Mesenteric fat pad (tissue), 1 donor: Measurements from ENCODE around the gene SAMD1. TPM values are rescaled to one million over a fixed set of nuclear protein-coding genes. Genes with fewer than 3 reads are reported as not detected.
A peak's percentile ranks its signal among the peaks of the same experiment; 100 is the strongest.

Experiments used
- DNase-seq: peaks from one replicate; pipeline ENCODE4 v3.0.0-alpha.2; 2020; ENCODE audit warnings: low spot score
- total RNA-seq: library from RNA; stranded (reverse); fragmentation: NEBNext Ultra II Directional; extraction: Animal tissue kit (Norgen Biotek cat#: 25700); gene quantifications from one replicate; pipeline ENCODE4 v1.2.1, GENCODE V29; 2021
- donor health status: DM: yes; HTN: yes; CAD: no.

The SAMD1 gene
- total RNA-seq, 1 donor from 2014 or later, result 32.3 TPM

DNA sequence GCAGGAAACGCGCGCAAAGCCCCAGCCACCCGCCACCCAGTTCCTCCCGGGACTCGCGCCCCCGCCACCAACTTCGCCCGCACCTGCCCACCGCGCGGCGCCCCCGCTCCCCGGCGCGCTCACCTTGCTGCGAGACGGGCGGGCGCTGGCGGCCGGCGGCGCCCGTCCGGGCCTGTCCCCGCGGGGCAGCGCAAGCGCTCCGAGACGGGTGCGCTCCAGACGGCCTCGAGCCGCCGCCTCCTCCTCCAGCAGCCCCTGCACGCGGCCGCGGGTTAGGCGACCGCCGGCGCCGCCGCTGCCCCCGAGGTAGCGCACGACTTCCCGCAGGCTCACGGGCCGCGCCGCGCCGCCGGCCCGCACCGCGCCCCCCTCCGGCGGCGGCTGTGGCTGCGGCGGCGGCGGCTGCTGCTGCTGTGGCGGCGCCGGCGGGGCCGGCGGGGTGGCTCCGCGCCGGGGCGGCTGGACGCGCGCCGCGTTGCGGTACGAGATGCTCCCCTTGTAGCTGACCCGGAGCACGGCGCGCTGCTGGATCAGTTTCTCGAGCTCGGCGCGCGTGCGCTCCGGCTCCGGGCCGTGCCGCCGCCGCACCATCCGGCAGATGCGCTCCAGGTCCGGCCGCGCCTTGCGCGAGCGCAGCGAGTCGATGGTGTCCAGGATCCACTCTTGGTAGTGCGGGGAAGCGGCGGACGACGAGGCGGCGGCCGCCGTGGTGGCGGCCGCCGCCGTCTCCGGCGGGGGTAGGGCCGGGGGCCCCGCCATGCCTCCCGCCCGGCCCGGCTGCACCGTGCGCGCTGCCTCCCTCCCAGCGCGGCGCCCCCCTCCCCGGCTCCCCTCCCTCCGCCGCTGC lies 666 bp downstream of the SAMD1 start:
- DNase-seq, result no peak

- DNase-seq, result no peak
These were observed 1.2 kb downstream of the SAMD1 start for GRCh38 chr19:14089412-14089661.

GRCh38 chr19:14088634-14089411 lies 1.7 kb downstream of the SAMD1 start:
- no peak for DNase-seq

- no peak for DNase-seq
These were observed 4.5 kb downstream of the SAMD1 start for GRCh38 chr19:14086098-14086497.

DNA sequence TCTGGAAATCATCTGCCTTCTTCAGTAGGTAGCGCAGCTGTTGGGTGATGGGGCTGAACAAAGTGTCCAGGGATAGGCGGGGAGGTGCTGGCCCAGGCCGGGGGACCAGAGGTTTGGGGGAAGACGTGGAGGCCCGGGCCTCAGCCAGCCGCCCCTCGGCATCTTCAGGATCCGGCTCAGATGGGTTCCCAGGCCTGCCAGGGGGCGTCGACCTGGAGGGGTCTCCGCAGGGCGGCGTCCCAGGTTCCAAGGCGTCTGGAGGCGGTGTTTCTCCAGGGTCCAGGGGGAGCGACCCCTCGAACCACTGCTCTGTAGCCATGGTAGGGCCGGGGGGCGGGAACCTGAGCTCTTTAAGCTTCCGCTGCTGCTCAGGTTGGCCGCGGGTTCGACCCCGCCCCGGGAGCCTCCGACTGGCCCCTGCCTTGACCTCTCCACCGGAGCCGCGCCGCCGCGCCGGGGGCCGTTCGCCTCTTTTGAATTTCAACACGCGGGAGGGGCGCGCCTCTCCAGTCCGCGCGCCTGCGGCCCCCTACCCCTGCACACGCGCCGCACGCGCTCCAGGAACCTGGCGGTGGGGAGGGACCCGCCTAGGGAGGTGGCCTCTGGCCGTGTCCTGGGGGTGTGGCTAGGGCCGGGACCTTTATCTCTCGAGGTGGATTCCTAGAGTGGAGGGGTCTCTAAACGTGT lies 5.1 kb downstream of the SAMD1 start, which contains the start of gene C19orf67:
Gene C19orf67, minus strand, starts transcription at position 475 of the 687 bp plus-strand sequence. Its CDS starts 156 bp downstream, at position 319.
- DNase-seq, result no peak

GRCh38 chr19:14082675-14082960 lies 7.9 kb downstream of the SAMD1 start:
- DNase-seq, result no peak

DNA sequence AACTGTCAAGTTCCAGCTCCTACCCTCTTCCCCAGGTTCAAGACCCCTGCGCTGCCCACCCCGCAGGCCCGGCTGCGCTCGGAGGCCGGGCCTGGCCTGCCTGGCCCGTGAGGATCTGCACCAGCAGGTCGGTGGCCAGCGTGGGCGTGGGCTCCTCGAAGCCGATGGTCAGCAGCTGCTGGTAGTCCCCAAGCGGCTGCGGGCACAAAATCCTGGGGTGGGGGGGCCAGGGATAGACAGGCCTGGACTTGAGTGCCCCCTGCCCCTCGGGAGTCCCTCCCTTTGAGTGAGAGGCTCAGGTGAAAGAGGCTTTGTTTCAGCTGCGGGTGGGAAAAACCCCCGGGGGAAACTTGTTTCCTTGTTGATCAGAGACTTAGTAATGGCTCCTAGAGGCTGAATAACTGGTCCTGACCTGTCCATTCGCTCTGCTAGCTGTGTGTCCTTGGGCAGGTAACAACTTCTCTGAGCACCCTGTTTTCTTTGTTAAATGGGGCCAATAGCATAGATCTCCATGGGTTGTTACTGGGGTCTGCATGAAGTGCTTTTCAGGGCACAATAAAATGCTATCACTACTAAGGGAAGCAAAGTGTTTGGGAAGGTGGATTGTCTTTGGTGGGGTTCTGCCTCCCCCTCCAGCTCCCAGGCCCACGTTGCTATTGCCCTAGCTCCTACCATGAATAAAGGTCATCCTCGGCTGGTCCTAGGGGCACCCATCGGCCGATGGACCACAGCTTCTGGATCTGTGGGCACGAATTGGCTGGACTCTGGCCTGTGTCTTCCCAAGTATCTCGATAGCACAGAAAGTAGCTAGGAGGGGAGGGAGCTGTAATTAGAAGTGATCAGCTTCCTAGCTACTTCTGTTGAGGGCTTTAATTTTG lies 8.5 kb downstream of the SAMD1 start:
- no peak for DNase-seq

- DNase-seq, result peak; percentile 100
These were observed 9.4 kb downstream of the SAMD1 start for GRCh38 chr19:14080887-14081796.

- no peak for DNase-seq
These were observed 12.1 kb downstream of the SAMD1 start for GRCh38 chr19:14078411-14078810.

DNA sequence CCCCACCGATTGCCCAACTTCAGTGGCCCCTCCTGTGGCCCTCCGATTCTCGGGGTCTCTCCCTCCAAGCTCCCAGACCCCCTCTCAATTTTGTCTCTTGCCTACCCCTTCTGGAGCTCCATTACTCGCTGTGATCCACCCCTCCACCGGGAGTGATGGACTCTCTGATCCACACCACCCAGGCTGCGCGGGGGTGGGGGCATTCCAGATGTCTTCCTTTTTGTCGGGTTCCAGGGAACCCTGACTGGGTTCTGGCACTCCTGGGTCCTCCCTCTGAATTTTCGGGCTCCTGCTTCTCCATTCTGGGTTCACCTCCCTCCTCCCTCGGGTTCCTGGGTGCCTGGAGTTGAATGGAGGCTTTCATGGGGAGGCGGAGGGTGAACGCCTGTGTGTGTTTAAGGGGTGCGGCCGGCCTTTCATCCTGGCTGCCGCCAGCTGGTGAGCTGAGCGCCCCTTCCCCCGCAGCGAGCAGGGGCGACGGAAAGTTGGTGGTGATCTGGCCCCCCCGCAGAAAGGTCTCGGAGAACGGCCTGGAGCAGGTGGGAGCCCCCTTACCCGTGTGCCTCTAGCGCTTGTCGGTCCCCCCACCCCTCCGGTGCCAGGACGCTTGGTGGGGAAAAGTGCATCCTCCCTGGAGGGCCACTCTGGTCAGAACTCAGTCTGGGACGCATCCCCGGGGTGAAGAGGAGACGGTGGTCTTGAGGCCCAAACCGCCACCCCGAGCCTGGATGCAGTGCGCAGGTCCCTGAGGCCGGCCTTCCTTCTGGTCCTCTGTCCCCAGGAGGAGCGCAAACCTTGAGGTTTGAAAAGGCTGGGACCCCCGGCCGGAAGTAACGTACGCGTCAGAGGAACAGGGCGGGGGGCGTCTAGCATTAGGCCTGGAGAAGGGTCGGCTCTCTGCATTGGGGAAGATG lies 16.4 kb downstream of the SAMD1 start:
- no peak for DNase-seq

GRCh38 chr19:14073261-14073924 lies 17.2 kb downstream of the SAMD1 start:
- no peak for DNase-seq

DNA sequence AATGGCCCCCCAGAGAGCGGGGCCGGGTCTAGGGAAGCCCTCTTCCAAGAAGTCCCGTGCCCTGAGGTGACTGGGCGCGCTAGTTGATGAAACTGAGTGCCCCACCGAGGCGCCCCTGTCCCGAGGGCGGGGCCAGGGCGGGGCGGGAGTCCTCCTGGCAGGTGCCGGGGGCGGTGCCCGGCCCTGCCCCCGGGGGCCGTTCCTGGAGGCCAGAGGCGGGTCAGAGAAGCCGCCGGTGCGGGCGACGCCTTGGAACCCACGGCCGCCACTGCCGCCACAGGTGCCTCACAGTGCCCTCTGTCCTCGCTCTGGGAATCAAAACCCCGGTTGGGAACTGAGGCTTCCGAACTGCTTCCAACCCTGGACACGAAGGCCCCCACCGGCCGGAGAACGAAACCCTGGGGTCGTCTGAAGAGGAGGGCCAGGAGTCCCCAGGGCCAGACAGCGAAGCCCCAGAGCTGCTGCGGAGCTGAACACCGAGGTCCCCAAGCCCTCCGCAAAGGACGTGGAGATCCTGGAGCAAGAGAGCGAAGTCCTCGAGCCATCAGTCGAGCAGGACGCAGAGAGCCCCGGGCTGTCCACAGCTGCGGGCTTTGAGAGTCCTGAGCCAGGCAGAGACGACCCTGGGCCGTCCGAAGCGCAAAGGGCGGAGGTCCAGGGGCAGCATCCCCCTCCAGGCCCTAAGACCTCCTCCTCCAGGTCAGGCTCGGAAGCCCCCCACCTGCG lies 17.9 kb downstream of the SAMD1 start, which contains the start of gene MISP3:
Gene MISP3, plus strand, starts transcription at position 252 of the 726 bp plus-strand sequence. CDS start 524 bp downstream, outside the sequence.
- DNase-seq, result no peak

DNA sequence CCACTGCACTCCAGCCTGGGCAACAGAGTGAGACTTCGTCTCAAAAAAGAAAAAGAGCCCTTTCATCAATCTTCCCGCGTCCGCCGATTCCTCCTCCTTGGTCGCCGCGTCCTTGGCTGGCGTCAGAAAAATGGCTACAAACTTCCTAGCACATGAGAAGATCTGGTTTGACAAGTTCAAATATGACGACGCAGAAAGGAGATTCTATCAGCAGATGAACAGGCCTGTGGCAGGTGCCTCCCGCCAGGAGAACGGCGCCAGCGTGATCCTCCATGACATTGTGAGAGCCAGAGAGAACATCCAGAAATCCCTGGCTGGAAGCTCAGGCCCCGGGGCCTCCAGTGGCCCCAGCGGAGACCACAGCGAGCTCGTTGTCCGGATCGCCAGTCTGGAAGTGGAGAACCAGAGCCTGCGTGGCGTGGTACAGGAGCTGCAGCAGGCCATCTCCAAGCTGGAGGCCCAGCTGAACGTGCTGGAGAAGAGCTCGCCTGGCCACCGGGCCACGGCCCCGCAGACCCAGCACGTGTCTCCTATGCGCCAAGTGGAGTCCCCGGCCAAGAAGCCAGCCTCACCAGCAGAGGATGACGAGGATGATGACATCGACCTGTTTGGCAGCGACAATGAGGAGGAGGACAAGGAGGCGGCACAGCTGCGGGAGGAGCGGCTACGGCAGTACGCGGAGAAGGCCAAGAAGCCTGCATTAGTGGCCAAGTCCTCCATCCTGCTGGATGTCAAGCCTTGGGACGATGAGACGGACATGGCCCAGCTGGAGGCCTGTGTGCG lies 20.1 kb downstream of the SAMD1 start:
- DNase-seq, result no peak

- no peak for DNase-seq
These were observed 24.4 kb downstream of the SAMD1 start for GRCh38 chr19:14066134-14066533.

- no peak for DNase-seq
These were observed 27.4 kb downstream of the SAMD1 start for GRCh38 chr19:14063105-14063504.

DNA sequence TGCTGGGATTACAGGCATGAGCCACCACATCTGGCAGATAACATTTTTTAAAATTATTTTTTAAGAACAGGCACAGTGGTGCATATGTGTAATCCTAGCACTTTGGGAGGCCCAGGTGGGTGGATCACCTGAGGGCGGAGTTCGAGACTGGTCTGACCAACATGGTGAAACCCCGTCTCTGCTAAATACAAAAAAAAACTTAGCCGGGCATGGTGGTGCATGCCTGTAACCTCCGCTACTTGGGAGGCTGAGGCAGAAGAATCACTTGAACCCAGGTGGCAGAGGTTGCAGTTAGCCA lies 28.0 kb downstream of the SAMD1 start:
- DNase-seq, result no peak
